ENCODE measurements around the gene FAM162B.
"Not testable (repeated sequence)": the region's sequence is repeated elsewhere in the genome, so short reads cannot be mapped to it uniquely, and the experiment has no call there.

DNA sequence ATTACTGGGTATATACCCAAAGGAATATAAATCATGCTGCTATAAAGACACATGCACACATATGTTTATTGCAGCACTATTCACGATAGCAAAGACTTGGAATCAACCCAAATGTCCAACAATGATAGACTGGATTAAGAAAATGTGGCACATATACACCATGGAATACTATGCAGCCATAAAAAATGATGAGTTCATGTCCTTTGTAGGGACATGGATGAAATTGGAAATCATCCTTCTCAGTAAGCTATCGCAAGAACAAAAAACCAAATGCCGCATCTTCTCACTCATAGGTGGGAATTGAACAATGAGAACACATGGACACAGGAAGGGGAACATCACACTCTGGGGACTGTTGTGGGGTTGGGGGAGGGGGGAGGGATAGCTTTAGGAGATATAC lies 25.0 kb downstream of the FAM162B start:
- TF ChIP-seq EZH2phosphoT487 (IDR thresholded peaks at IDR 0.05; ENCODE audit: borderline replicate concordance, low read depth, low read length), result not testable (repeated sequence)
- TF ChIP-seq, protein P1, sequence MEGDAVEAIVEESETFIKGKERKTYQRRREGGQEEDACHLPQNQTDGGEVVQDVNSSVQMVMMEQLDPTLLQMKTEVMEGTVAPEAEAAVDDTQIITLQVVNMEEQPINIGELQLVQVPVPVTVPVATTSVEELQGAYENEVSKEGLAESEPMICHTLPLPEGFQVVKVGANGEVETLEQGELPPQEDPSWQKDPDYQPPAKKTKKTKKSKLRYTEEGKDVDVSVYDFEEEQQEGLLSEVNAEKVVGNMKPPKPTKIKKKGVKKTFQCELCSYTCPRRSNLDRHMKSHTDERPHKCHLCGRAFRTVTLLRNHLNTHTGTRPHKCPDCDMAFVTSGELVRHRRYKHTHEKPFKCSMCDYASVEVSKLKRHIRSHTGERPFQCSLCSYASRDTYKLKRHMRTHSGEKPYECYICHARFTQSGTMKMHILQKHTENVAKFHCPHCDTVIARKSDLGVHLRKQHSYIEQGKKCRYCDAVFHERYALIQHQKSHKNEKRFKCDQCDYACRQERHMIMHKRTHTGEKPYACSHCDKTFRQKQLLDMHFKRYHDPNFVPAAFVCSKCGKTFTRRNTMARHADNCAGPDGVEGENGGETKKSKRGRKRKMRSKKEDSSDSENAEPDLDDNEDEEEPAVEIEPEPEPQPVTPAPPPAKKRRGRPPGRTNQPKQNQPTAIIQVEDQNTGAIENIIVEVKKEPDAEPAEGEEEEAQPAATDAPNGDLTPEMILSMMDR (conservative IDR thresholded peaks at IDR 0.05; ENCODE audit: low read length), result not testable (repeated sequence)

Data from OCI-LY7 (cell line).